SK-N-SH (cell line): ENCODE results near the gene APOLD1. TPM values are rescaled to one million over a fixed set of nuclear protein-coding genes. Genes with fewer than 3 reads are reported as not detected.

Source experiments
- CTCF ChIA-PET: fragments of 300-600, 350-600 bp; formaldehyde crosslinking; extraction: SDS; loops from one replicate; lab custom pipeline; 2021; lab: Yijun Ruan, JAX
- POLR2A ChIA-PET: fragments of 350-600 bp; sonication (Branson Sonifier 250); formaldehyde crosslinking; extraction: SDS; loops from one replicate; lab custom pipeline; 2020; ENCODE audit warnings: antibody characterized with exemption, inconsistent platforms; lab: Yijun Ruan, JAX
- DNase-seq: peaks from one replicate; pipeline ENCODE4 v3.0.0; 2012
- H2AFZ ChIP-seq: fragments of 200-600 bp; sonication (generic); 2 replicates; pipeline ENCODE4 v1.8.1; 2016; ENCODE audit warnings: antibody characterized with exemption, mild to moderate bottlenecking, low read depth
- H3F3A ChIP-seq: fragments of 200-600 bp; sonication (generic); replicated peaks from 2 replicates; pipeline ENCODE3; 2016; ENCODE audit warnings: antibody characterized with exemption, mild to moderate bottlenecking; ENCODE audit not compliant: insufficient read depth
- H3K27ac ChIP-seq, 2 experiments: fragments of 200-500 bp in 1 of 2; fragments of 200-600 bp in 1 of 2; sonication (Bioruptor generic) in 1 of 2; sonication (generic), shearing (Covaris generic) in 1 of 2; 2 replicates each; pipeline versions ENCODE4 v1.5.1 to v1.6.1; 2014 to 2016; ENCODE audit warnings: low read depth in 2 of 2, inconsistent platforms in 1 of 2, low read length in 1 of 2, mild to moderate bottlenecking in 1 of 2, mixed read lengths in 1 of 2
- H3K27me3 ChIP-seq: fragments of 200-600 bp; sonication (generic), shearing (Covaris generic); 2 replicates; pipeline ENCODE4 v1.6.1; 2016; ENCODE audit warnings: mixed run types; ENCODE audit not compliant: insufficient read depth
- H3K36me3 ChIP-seq, 2 experiments: fragments of 200-500 bp in 1 of 2; fragments of 200-600 bp in 1 of 2; sonication (Bioruptor generic) in 1 of 2; sonication (generic) in 1 of 2; replicated peaks in 1 of 2; 2 replicates each; pipeline versions ENCODE3 to v1.5.1; 2014 to 2016; ENCODE audit warnings: low read length in 1 of 2, mild to moderate bottlenecking in 1 of 2; ENCODE audit not compliant: insufficient read depth in 2 of 2, control insufficient read depth in 1 of 2
- H3K4me1 ChIP-seq, 2 experiments: fragments of 200-500 bp in 1 of 2; fragments of 200-600 bp in 1 of 2; sonication (Bioruptor generic) in 1 of 2; sonication (generic), shearing (Covaris generic) in 1 of 2; 2 replicates each; pipeline versions ENCODE4 v1.5.1 to v1.6.1; 2014 to 2016; ENCODE audit warnings: low read depth in 1 of 2, low read length in 1 of 2, mixed run types in 1 of 2; ENCODE audit not compliant: insufficient read depth in 2 of 2, control insufficient read depth in 1 of 2
- H3K4me2 ChIP-seq: fragments of 200-600 bp; sonication (generic), shearing (Covaris generic); 2 replicates; pipeline ENCODE4 v1.6.1; 2017; ENCODE audit warnings: mixed run types
- H3K4me3 ChIP-seq, 2 experiments: fragments of 200-500 bp in 1 of 2; fragments of 200-600 bp in 1 of 2; sonication (Bioruptor generic) in 1 of 2; sonication (generic), shearing (Covaris generic) in 1 of 2; 2 replicates each; pipeline versions ENCODE4 v1.5.1 to v1.8.1; 2014 to 2016; ENCODE audit warnings: low read depth in 2 of 2, inconsistent platforms in 1 of 2, low read length in 1 of 2, mild to moderate bottlenecking in 1 of 2, mixed read lengths in 1 of 2, moderate library complexity in 1 of 2
- H3K79me2 ChIP-seq: fragments of 200-600 bp; sonication (generic); 2 replicates; pipeline ENCODE4 v1.8.1; 2017; ENCODE audit warnings: mild to moderate bottlenecking; ENCODE audit not compliant: insufficient read depth
- H3K9ac ChIP-seq: fragments of 200-600 bp; sonication (generic); 2 replicates; pipeline ENCODE4 v1.6.1; 2017; ENCODE audit warnings: mixed run types
- H3K9me2 ChIP-seq: fragments of 200-600 bp; sonication (generic); 2 replicates; pipeline ENCODE4 v1.6.1; 2017; ENCODE audit warnings: mixed run types
- H3K9me3 ChIP-seq: fragments of 200-600 bp; sonication (generic); 2 replicates; pipeline ENCODE4 v1.6.1; 2017; ENCODE audit warnings: mixed run types, mild to moderate bottlenecking, moderate library complexity
- H4K20me1 ChIP-seq: fragments of 200-600 bp; sonication (generic); 2 replicates; pipeline ENCODE4 v1.6.1; 2017; ENCODE audit warnings: mild to moderate bottlenecking, mixed run types; ENCODE audit not compliant: insufficient read depth
- CHD2 ChIP-seq: fragments of 150-350 bp; IDR thresholded peaks from 2 replicates; pipeline ENCODE4 v1.6.1; 2018; ENCODE audit warnings: low read length; ENCODE audit not compliant: partially characterized antibody
- CTCF ChIP-seq: fragments of 200-600 bp; sonication (generic); IDR thresholded peaks from 2 replicates; pipeline ENCODE4 v1.6.1; 2017; ENCODE audit warnings: antibody characterized with exemption, mild to moderate bottlenecking, moderate library complexity
- FOXJ3 ChIP-seq: sonication (generic); formaldehyde crosslinking; IDR thresholded peaks from 2 replicates; pipeline ENCODE4 v1.5.1; 2020; ENCODE audit warnings: mild to moderate bottlenecking, missing genetic modification reagents
- GATA2 ChIP-seq: sonication (generic); formaldehyde crosslinking; IDR thresholded peaks from 2 replicates; pipeline ENCODE4 v1.5.0; 2020; ENCODE audit warnings: mild to moderate bottlenecking, missing genetic modification reagents
- IRF3 ChIP-seq: fragments of 150-350 bp; IDR thresholded peaks from 2 replicates; pipeline ENCODE4 v1.6.1; 2016; ENCODE audit warnings: mild to moderate bottlenecking, low read depth, low read length
- MAX ChIP-seq: IDR thresholded peaks from 2 replicates; pipeline ENCODE4 v1.4.0; 2012; ENCODE audit warnings: low read depth
- MXI1 ChIP-seq: IDR thresholded peaks from 2 replicates; pipeline ENCODE4 v1.6.1; 2012; ENCODE audit warnings: mild to moderate bottlenecking, low read depth, low read length, improper control_type of control experiment
- NRF1 ChIP-seq: IDR thresholded peaks from 2 replicates; pipeline ENCODE4 v1.6.1; 2012; ENCODE audit warnings: low read depth, mild to moderate bottlenecking, low read length
- PBX3 ChIP-seq: IDR thresholded peaks from 2 replicates; pipeline ENCODE4; 2012
- RFX5 ChIP-seq: IDR thresholded peaks from 2 replicates; pipeline ENCODE4 v1.6.1; 2012; ENCODE audit warnings: mild to moderate bottlenecking, improper control_type of control experiment, low read length
- SMC3 ChIP-seq: IDR thresholded peaks from 2 replicates; pipeline ENCODE4 v1.6.1; 2012; ENCODE audit warnings: low read depth, low read length, improper control_type of control experiment
- USF2 ChIP-seq: fragments of 150-350 bp; IDR thresholded peaks from 2 replicates; pipeline ENCODE4 v1.6.1; 2017; ENCODE audit warnings: antibody characterized with exemption, low read length, low read depth, borderline replicate concordance
- WGBS: methylation state at CpG from one replicate; pipeline ENCODE4 v1.1.6; 2017; ENCODE audit warnings: low lambda C conversion rate; 5-methylcytosine and 5-hydroxymethylcytosine counted together
- polyA plus RNA-seq, 3 experiments: library from polyadenylated mRNA; depleted of rRNA; stranded (reverse); fragments of >200 nt; gene quantifications; 2 replicates each; pipeline ENCODE4 v1.2.3, GENCODE V29; 2012

APOLD1 gene
- polyA plus RNA-seq, 1 of the 3 experiments (the other 2 are of a cell fraction) = 1.7 TPM

- H3K79me2 ChIP-seq = peaks cover 25% of the 10 kb centered on the region
- no peaks in the 10 kb centered on the region for H3K27me3 ChIP-seq
- no peak overlapping the region for H3K27ac ChIP-seq
- H4K20me1 ChIP-seq = no peaks in the 10 kb centered on the region
- no peaks in the 10 kb centered on the region for H3K9me3 ChIP-seq
- no peak overlapping the region for H3K4me2 ChIP-seq
- no peak overlapping the region for H3K9ac ChIP-seq
- POLR2A ChIA-PET = no interaction called here
- H3K9me2 ChIP-seq = no peaks in the 10 kb centered on the region
- no peak for DNase-seq
- H3K36me3 ChIP-seq = peaks cover 6 to 10% of the 10 kb centered on the region in 2 experiments
- TF ChIP-seq USF2 (no peak), NRF1 (no peak), SMC3 (no peak), GATA2 (CRISPR knock-in tag) (no peak), RFX5 (no peak), MAX (no peak), CHD2 (no peak), CTCF (no peak), MXI1 (no peak), IRF3 (no peak), FOXJ3 (CRISPR knock-in tag) (no peak), PBX3 (no peak)
- no peak overlapping the region for H2AFZ ChIP-seq
- 82% methylated on average over 10 of the region's 10 CpGs for WGBS
- CTCF ChIA-PET = interaction anchor here (1.4 to 3.8 kb wide), 3 partner anchors 18 to 26 kb away, joined by 5 to 23 read pairs (median 18); no protein-coding TSS in a partner anchor
- H3K4me3 ChIP-seq = no peak overlapping the region
- peaks cover 14% of the 10 kb centered on the region for H3F3A ChIP-seq
- H3K4me1 ChIP-seq = peaks cover 8% of the 10 kb centered on the region in 2 experiments; a peak in 3 of 4 replicates
These were observed 25.1 kb downstream of the APOLD1 start for GRCh38 chr12:12810553-12811021.
